Measurements from ENCODE around the gene SETD3.

SETD3 gene

GRCh38 chr14:99451234-99451633, 29.4 kb downstream of the SETD3 start:
- DNase-seq = no peak

DNA sequence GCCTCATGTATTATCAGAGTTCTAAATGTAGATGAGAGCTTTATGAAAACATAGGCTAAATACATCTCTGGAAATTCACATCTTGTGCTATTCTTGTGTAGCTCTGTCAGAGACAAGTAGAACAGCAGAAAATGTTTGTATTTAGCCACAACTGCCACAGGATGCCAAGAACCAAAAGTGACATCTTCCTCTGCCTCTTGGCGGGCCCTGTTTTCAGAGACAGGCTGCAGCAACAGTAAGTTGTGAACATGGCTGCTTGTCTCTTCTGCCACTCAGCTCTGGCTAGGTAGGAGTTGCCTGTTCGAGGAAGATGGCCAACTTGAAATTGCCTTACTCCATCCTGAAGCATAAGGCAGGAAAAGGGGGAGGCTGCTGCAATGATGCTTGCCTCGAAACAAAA, 30.4 kb downstream of the SETD3 start:
- no peak for DNase-seq

- no peak for DNase-seq
Measured at GRCh38 chr14:99447739-99448138, 32.9 kb downstream of the SETD3 start.

DNA sequence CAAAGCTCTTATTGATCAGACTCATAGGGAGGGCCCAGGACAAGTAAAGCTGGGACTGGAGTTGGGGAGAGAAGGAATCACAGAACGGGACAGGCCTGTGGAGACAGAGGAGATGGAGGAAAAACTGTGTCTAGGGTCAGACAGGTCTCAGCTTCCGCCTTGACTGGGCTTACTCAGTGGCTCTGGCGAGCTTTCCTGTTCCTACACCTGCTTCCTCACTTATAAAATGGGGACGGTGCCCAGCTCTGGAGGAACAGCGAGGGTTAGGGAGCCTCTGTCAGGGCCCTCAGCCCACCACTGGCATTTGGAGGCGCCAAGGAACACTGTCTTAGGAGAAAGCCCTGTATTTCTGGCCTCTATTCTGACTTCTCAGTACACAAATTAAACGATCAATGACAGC, 34.7 kb downstream of the SETD3 start:
- no peak for DNase-seq

- no peak for DNase-seq
Measured at GRCh38 chr14:99441918-99442317, 38.7 kb downstream of the SETD3 start.

- no peak for DNase-seq
Measured at GRCh38 chr14:99441157-99441870, 39.3 kb downstream of the SETD3 start.

DNA sequence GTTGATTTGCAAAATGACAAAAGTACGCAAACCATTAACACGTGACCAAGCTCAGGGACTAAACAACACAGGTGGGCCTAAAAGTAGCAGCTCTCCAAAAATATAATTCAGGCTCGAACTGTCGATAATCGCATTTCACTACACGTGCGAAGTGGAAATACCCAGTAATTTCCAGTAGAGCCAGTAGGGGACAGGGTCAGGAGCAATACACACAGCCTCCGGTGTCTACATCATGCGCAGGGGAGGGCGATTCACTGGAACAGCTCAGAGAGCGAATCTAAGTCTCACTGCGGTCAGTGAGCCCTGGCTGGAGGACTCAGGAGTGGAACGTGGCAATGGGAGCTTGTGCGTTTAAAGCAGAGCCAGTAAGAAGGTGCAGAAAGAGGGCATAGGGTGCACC, 40.4 kb downstream of the SETD3 start:
- DNase-seq = no peak

GRCh38 chr14:99437706-99438105, 43.0 kb downstream of the SETD3 start:
- no peak for DNase-seq

DNA sequence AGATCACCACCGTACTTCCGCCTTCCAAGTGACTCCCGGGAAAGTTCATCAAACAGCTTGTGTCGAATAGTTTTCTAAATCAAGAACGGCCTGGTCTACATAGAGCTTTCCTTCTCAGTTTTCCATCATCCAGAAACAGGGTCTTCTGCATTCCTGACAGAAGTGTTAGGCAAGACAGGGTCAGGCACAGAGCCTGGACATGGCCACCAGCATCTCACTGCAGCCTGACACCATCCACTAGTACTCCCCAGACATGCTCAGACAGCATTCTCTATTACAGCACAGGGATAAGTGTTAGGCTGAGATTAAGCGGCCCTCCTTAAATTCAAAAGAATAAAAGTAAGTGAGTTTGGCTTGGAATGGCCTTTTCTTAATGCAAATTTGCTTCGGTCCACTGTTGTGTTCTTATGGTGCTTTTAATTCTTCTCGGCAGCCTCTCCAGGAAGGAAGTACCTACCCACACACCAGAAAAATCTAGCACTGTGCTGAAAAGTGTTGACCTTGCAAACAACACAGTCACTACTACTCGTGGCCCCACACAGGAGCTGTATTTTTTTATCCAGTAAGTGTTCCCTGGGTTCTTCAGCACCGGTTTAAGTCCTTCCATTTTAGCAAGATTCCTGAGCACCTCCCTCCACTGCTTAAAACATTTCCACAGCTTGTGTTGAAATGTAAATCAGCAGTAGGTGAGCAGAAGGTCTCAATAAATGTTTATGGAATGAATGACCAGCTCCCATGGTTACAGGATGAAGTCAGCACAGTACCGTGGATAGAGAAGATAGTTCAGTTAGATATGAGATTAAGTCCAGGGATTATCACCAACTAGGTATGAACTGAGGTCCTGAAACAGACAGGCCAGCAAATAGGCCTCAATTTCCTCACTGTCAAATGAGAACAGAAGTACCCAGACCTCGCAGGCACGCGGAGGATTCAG, 44.1 kb downstream of the SETD3 start:
- DNase-seq = no peak

DNA sequence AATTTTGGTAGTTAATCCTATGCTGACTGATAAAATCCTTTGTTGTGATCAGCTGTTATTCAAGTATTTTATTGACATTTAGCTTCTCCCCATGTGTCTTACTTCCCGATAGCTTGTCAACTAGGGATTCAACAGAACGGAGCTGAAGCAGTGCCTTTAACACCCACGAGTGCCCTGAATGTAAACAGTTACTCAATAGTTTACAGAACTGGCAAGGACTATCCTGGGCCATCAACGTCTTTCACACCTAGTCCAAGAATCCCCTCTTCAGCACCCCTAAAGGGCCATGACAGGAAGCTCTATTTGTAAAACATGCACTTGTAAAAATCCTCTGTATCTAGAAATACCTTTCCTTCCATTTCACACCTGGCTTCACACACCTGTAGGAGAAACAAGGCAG, 45.3 kb downstream of the SETD3 start:
- no peak for DNase-seq

DNA sequence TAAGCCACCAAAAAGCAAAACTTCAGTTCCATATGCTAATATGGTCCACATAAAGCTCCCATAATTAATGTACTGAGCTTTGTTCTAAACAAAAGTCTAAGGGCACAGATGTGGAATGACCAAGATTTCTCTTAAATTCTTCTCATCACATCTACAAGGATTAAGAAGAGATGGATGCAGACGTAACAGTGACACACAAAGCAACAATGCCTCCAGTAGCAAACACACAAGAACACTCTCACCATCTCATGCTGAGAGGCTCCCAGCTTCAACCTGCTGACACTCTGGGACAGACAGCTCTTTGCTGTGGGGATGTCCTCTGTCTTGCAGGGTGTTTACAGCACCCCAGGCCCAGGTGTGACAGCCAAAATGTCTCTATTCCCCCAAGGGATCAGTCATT, 48.2 kb downstream of the SETD3 start:
- no peak for DNase-seq

DNA sequence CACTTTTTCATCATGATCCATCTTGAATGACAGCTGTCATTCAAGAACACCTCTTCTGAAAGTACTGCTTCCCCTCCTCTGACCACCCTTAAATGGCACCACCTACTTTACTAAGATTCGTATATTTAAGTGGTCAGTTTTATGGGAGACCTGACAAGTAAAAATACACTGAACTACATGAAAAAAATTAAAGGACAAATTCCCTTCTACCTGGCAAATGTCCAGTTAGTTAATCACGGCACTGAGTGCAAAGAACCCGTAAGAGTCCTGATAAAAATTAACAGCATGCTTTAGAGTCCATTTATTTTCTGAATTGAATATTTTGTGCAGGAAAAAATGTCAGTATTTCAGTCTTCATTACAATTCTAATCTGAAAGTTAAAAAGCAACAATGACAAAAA, 48.7 kb downstream of the SETD3 start:
- DNase-seq = no peak

DNA sequence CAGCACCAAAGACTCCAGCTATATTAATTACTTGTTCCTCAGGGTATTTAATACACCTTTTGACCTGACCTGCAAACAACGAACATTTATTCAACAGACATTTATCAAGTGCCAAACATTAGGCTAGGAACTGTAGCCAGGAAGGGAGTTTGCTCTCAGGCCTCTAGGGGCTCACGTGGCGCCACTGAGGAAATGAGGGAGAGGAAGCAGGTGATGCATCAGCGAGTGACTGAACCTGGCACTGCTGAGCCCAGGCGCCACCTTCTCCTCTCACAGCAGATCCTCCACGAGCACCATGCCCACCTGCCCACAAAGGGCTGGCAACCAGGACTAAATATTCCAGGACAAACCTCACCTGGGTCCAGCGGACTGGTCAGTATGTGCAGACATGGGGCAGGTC, 50.2 kb downstream of the SETD3 start:
- no peak for DNase-seq

- no peak for DNase-seq
Measured at GRCh38 chr14:99427632-99428300, 52.9 kb downstream of the SETD3 start.

DNA sequence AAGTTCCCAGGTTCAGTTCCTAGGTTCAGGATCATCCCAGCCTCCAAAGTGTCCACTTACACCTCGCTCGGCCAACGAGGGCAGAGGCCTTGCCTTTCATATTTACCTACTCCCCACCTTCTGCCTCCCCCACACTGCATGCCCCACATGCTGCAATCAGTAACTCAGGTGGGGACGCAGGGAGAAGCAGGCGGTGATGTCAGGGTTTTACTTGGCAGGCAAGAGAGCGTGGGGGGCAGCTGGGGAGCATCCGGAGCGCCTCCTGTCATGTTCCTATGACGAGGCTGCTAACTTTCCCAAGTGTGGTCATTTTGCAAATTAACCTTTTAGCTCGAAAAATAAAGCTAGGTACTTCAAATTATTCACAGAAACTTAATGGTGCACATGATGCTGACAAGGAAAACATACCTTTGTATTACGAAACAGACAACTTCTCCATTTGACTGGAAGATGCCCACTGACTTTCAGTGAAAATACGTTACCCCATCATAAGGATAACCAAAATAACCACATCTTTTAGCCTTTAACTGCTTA, 53.8 kb downstream of the SETD3 start:
- no peak for DNase-seq

DNA sequence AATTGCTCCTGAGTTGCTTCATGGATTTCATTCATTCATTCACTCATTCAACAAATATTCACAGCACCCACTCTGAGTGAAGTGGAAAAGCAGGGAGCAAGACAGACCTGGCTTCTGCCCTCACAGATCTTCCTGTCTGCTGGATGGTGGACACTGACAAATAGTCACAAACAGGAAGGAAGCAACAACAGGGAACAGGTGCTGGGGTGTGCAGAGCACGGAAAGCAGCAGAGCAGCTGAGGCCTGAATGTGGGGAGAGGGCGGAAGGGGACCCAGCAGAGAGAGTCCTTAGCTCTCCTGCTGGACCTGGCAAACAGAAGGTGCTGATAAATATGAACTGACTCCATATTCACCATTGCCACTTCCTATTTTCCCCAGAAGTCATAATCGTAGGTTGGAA, 54.4 kb downstream of the SETD3 start:
- no peak for DNase-seq

GRCh38 chr14:99425272-99425681, 55.4 kb downstream of the SETD3 start:
- no peak for DNase-seq

DNA sequence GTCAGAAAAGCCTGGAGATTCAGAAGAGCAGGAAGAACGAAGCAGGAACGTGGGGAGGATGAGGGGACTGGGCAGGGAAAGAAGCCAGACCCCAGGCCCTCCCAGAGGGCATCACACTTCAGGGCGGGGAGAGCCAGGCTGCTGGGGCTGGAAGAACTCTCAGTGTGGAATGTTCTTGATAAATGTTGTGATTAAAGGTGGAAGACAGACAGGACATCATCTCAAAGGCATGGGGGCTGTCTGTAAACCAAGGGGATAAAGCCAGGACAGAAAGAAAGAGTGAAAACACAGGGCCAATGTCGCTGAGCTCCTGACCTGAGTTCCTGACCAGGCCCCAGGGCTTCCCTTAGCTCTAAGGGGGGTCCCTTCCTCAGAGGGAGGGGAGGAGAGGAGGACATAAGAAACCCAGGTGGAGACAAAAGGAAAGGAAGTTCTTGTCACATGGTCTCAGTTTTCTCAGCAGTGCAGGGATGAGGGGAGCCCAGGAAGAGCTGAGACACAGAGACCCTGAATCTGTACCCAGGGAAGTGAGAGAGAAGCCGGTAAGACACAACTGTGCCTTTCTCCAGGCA, 56.3 kb downstream of the SETD3 start:
- DNase-seq = no peak

DNA sequence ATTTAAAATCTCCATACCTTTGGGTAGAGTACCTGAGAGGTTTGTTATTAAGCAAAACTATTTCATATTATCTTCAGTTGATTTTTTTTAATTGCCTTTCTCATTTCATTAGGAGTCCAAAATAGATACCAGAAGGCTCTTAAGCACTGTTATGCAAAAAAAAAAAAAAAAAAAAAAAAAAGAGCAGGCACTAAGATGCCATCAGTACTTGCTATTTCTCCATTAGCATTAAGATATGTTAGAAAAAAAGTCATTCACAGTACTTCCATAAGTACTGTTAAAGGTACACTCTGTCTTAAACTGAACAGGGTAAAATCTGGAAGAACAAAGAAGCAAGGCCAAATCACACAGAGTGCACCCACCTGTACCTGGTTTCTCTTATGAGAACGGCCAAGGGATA, 57.2 kb downstream of the SETD3 start:
- no peak for DNase-seq

GRCh38 chr14:99422228-99423010, 58.2 kb downstream of the SETD3 start:
- no peak for DNase-seq

DNA sequence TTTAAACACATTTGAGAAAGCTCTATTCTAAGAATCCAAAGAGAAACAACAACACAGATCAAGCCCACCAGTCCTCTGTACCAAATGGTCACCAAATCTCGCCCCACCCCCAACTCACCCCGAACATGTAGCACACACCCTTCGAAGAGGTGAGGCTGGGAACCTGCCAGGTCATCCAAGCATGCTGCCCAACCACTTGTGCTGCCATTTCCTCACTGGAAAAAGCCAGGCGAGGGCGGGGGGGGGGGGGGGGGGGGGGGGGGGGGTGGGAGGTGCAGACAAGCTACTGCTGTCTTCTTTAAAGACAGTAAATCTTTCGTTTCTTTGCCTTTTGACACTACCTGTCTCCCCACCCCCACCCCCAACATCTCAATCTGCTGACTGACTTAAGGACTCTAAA, 59.9 kb downstream of the SETD3 start:
- DNase-seq = no peak

GRCh38 chr14:99419905-99420304, 60.8 kb downstream of the SETD3 start:
- DNase-seq = no peak

All from SIG-M5 (cell line).